Ishikawa (cell line): Measurements from ENCODE around the gene HK2.

Source experiments
- CEBPB ChIP-seq: IDR thresholded peaks from 2 replicates; pipeline ENCODE4 v1.6.1; 2012
- CREB1 ChIP-seq: IDR thresholded peaks from 2 replicates; pipeline ENCODE4 v1.6.1; 2012; ENCODE audit warnings: low read depth
- EP300 ChIP-seq: IDR thresholded peaks from 2 replicates; pipeline ENCODE4 v1.6.1; 2012; ENCODE audit warnings: borderline replicate concordance
- FOXM1 ChIP-seq: IDR thresholded peaks from 2 replicates; pipeline ENCODE4 v1.6.1; 2012; ENCODE audit warnings: low read depth, borderline replicate concordance
- NFIC ChIP-seq: IDR thresholded peaks from 2 replicates; pipeline ENCODE4 v1.6.1; 2012
- TAF1 ChIP-seq: IDR thresholded peaks from 2 replicates; pipeline ENCODE4 v1.6.1; 2012; ENCODE audit warnings: low read depth, mild to moderate bottlenecking
- TCF12 ChIP-seq: IDR thresholded peaks from 2 replicates; pipeline ENCODE4 v1.6.1; 2012; ENCODE audit warnings: low read depth
- TEAD4 ChIP-seq: IDR thresholded peaks from 2 replicates; pipeline ENCODE4 v1.6.1; 2012
- ZBTB7A ChIP-seq: IDR thresholded peaks from 2 replicates; pipeline ENCODE4 v1.6.1; 2012; ENCODE audit warnings: low read depth
- TF ChIP-seq, protein P1 (sequence below): IDR thresholded peaks from 2 replicates; pipeline ENCODE4 v1.6.1; 2012; ENCODE audit warnings: low read depth, mild to moderate bottlenecking

DNA sequence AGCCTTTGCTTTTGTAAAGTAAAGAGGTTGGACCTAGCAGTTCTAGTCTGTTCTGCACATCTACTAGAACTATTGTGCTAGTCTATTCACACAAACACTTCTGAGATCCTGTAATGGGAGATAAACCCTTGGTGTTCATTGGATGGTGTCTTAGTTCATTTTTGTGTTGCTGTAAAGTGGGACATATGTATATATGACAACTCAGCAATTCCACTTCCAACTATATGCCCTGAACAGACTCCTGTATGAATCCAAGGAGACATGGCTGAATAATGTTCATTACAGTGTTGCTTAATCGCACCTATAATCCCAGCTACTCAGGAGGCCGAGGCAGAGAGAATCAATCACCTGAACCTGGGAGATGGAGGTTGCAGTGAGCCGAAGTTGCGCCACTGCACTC lies 23.3 kb downstream of the HK2 start:
- TF ChIP-seq TAF1: no peak
- no peak for TF ChIP-seq TEAD4
- no peak for TF ChIP-seq FOXM1
- no peak for TF ChIP-seq CREB1
- TF ChIP-seq, protein P1, sequence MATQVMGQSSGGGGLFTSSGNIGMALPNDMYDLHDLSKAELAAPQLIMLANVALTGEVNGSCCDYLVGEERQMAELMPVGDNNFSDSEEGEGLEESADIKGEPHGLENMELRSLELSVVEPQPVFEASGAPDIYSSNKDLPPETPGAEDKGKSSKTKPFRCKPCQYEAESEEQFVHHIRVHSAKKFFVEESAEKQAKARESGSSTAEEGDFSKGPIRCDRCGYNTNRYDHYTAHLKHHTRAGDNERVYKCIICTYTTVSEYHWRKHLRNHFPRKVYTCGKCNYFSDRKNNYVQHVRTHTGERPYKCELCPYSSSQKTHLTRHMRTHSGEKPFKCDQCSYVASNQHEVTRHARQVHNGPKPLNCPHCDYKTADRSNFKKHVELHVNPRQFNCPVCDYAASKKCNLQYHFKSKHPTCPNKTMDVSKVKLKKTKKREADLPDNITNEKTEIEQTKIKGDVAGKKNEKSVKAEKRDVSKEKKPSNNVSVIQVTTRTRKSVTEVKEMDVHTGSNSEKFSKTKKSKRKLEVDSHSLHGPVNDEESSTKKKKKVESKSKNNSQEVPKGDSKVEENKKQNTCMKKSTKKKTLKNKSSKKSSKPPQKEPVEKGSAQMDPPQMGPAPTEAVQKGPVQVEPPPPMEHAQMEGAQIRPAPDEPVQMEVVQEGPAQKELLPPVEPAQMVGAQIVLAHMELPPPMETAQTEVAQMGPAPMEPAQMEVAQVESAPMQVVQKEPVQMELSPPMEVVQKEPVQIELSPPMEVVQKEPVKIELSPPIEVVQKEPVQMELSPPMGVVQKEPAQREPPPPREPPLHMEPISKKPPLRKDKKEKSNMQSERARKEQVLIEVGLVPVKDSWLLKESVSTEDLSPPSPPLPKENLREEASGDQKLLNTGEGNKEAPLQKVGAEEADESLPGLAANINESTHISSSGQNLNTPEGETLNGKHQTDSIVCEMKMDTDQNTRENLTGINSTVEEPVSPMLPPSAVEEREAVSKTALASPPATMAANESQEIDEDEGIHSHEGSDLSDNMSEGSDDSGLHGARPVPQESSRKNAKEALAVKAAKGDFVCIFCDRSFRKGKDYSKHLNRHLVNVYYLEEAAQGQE: no peak
- no peak for TF ChIP-seq CEBPB
- no peak for TF ChIP-seq ZBTB7A
- TF ChIP-seq NFIC: no peak
- no peak for TF ChIP-seq EP300
- TF ChIP-seq TCF12: no peak
